Choroid plexus epithelial cell (primary cell): ENCODE data around the gene CMC4.
A peak's percentile ranks its signal among the peaks of the same experiment; 100 is the strongest.

ENCODE experiments used
- DNase-seq: peaks from one replicate; pipeline ENCODE4 v3.0.0-alpha.2; 2010; ENCODE audit warnings: low read depth
- H3K4me3 ChIP-seq: 2 replicates; pipeline ENCODE4 v1.5.1; 2011; ENCODE audit warnings: low read depth, mild to moderate bottlenecking, control low read depth, low read length, moderate library complexity
- TF ChIP-seq, protein P1 (sequence below): conservative IDR thresholded peaks from 2 replicates; pipeline ENCODE4 v1.5.1; 2011; ENCODE audit warnings: low read depth, mild to moderate bottlenecking, control low read depth, inconsistent platforms, low read length, moderate library complexity

Gene CMC4

DNA sequence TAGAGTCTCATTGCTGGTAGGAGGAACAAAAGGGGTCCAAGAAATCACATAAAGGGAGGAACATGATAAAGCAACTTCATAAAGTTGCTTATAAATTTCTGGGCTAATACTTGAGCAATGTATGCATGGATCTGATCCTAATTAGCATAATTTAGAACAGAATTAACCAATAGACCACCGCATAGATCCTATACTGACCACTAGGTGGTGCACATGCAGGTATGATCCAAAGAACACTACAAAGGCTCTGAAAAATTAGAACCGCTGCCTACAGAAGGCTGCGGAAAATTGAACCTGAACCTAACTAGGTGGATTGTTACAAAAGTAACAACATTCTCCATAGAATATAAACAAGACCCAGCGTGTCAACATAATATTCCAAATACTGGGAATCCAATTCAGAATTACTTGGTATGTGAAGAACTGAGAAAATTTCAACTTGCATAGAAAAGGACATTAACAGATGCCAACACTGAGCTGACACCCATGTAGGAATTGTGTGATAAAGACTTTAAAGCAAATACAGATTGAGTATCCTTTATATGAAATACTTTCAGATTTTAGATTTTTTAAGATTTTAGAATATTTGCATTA lies 23.6 kb upstream of the CMC4 start:
- H3K4me3 ChIP-seq, result no peak overlapping the region
- peak; percentile 55 for DNase-seq
- TF ChIP-seq, protein P1, sequence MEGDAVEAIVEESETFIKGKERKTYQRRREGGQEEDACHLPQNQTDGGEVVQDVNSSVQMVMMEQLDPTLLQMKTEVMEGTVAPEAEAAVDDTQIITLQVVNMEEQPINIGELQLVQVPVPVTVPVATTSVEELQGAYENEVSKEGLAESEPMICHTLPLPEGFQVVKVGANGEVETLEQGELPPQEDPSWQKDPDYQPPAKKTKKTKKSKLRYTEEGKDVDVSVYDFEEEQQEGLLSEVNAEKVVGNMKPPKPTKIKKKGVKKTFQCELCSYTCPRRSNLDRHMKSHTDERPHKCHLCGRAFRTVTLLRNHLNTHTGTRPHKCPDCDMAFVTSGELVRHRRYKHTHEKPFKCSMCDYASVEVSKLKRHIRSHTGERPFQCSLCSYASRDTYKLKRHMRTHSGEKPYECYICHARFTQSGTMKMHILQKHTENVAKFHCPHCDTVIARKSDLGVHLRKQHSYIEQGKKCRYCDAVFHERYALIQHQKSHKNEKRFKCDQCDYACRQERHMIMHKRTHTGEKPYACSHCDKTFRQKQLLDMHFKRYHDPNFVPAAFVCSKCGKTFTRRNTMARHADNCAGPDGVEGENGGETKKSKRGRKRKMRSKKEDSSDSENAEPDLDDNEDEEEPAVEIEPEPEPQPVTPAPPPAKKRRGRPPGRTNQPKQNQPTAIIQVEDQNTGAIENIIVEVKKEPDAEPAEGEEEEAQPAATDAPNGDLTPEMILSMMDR, result peak; percentile 58

DNA sequence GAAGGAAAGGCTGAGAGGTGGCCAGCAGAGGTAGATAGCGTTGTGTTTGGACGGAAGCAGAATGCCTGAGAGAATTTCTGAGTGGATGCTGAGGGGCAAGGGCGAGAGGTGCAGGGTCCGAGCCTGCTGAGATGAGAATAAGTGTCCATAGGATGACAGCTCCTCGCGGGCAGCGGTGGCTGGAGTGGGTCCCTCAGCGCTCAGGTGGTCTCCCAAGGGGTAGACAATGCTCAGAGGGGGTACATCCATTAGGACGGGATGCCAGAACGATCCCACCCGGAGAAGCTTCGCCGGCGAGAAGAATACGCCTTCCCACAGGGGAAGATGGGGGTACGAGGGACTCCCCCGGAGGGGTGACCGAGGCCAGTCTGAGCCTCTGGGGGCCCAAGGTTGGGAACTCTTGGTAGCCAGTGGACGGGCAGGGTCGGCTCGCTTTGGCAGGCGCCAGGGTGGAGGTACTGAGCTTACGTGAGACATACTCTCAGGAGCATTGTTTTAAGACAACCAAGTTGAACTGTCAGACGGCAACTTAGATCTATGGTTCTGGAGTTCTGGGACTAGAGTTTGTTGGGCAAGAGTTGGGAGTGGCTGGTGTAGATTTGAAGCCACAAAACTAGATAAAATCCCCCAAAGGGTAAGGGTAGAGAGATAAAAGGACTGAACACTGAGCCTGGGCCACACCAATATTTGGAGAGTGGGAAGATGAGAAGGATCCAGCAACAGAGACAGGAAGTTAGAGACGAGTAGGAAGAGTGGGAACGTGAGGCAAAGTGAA lies 16.2 kb upstream of the CMC4 start:
- TF ChIP-seq, protein P1, result no peak
- H3K4me3 ChIP-seq, result no peak overlapping the region
- no peak for DNase-seq

DNA sequence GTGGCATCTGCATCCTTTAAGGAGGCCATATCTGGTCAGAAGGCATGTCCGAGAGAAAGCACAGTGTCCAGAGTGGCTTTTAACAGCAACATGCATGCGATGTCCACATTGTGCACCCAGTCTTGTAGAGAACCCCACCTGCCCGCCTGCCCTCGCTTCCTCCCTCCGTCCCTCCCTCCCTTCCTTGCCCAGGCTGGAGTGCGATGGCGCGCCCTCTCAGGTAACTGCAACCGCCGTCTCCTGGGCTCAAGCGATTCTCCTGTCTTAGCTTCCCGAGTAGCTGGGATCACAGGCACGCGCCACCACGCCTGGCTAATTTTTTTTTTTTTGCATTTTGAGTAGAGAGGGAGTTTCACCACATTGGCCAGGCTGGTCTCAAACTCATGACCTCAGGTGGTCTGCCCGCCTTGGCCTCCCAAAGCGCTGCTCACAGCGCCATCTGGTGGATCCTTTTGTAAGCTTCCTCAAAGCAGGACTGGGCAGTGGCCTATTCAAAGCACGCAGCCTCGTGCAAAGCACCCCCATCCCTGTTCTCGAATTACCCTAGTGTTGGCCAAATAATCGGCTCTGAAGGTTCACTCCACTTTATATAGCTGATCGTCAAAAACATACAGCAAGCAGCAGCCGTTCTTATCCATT lies 15.4 kb upstream of the CMC4 start:
- TF ChIP-seq, protein P1, result peak; percentile 64
- peak; percentile 42 for DNase-seq
- no peak overlapping the region for H3K4me3 ChIP-seq

DNA sequence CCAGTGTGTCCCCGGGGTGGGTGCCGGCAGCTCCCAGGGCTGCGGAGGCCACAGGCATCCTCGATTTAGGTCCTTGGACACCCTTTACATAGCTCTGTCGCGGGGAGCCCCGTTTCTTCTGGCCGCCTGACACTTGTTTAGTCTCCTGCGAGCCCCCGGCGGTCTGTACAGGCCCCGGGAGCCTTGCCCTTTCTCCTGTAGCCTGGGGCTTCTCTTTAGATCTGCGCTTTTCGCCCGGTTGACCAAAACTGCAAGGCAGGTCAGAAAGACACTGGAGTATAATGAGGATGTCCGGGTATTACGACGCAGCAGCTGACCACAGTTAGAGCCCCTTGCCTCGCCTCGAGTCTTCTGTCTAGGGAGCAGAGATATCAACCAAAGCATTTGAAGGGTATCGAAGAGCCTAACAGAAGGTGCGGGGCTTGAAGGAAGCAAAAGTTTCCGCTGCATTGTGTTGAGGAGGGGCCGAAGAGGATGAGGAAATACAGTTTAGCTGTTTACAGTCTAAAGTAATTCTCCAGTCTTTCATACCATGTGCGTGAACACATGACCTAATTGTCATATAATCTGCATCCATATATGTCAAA lies 851 bp upstream of the CMC4 start:
- H3K4me3 ChIP-seq, result peak overlapping the region; percentile 75
- DNase-seq, result peak; percentile 8
- TF ChIP-seq, protein P1, result no peak

DNA sequence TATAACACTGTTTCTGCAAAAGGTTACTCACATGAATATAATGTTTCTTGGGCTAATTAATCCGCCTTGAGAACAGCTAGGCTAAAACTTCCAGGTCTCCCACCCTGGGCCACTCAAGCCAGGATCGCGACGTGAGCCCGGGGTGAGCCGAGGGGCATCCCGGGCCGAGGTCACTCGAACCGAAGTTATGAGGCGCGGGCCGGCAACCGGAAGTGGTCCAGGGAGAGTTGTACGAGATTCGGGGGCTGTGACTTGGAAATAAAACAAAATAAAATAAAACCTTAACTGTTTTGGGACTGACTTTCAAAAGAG lies 317 bp downstream of the CMC4 start:
- TF ChIP-seq, protein P1, result no peak
- no peak for DNase-seq
- peak overlapping the region; percentile 75 for H3K4me3 ChIP-seq

DNA sequence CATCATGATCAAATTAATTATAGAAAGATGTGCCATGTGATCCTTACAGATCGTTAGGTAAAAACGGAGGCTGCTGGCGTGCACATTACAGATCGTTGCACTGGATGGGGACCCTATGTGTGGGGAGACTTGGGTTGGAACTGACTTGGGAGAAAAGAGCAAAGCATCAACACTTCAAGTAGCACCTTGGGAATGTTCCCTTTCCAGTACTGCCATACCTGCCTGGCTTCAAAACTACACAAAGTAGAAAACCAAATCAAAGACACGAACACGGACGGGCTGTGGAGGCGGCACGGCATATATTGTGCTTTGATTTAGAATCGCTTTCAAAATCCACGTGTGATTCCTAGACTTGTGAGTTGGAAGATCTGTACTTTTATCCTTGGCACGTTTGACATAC lies 898 bp downstream of the CMC4 start:
- peak overlapping the region; percentile 75 for H3K4me3 ChIP-seq
- TF ChIP-seq, protein P1, result no peak
- no peak for DNase-seq
